ENCODE measurements around the gene RNF149.

RNF149 gene

DNA sequence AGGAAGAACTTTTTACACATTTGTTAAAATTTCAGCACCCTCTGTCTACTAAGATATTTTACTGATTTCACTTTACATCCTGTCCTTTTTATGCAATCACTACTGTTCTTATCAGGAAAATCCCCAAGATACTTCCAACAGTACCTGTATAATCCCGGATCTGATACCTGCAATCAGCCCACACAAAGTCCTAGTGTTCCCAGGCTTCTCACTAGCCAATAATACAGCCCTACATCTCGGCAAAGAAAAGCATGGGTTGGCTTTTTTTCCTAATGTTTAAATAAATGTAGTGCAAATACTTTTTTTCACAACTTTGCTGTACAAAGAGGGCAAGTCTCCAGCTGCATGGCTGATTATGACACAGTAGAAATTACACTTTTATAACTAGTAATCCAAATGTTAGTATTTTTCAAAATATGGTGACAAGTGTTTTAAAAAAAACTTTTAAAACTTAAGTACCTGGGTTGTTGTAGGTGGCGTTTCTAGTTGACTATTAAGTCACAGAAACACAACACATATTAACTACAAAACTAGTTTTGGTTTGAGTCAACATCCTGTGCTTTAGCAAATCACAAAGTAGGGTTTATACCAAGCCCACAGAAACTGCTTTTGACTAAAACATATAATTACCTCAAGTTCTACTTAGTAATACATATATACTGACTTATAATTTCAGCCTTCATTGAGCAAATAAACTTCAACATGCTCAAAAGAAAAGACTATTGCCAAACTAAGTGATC is 36.3 kb downstream of the RNF149 start:
- no peak for DNase-seq (ENCODE audit: low read depth)
- H3K4me3 ChIP-seq (ENCODE audit: low read length), result no peak overlapping the region
- TF ChIP-seq, protein P1, sequence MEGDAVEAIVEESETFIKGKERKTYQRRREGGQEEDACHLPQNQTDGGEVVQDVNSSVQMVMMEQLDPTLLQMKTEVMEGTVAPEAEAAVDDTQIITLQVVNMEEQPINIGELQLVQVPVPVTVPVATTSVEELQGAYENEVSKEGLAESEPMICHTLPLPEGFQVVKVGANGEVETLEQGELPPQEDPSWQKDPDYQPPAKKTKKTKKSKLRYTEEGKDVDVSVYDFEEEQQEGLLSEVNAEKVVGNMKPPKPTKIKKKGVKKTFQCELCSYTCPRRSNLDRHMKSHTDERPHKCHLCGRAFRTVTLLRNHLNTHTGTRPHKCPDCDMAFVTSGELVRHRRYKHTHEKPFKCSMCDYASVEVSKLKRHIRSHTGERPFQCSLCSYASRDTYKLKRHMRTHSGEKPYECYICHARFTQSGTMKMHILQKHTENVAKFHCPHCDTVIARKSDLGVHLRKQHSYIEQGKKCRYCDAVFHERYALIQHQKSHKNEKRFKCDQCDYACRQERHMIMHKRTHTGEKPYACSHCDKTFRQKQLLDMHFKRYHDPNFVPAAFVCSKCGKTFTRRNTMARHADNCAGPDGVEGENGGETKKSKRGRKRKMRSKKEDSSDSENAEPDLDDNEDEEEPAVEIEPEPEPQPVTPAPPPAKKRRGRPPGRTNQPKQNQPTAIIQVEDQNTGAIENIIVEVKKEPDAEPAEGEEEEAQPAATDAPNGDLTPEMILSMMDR (conservative IDR thresholded peaks at IDR 0.05; ENCODE audit: low read length), result no peak

DNA sequence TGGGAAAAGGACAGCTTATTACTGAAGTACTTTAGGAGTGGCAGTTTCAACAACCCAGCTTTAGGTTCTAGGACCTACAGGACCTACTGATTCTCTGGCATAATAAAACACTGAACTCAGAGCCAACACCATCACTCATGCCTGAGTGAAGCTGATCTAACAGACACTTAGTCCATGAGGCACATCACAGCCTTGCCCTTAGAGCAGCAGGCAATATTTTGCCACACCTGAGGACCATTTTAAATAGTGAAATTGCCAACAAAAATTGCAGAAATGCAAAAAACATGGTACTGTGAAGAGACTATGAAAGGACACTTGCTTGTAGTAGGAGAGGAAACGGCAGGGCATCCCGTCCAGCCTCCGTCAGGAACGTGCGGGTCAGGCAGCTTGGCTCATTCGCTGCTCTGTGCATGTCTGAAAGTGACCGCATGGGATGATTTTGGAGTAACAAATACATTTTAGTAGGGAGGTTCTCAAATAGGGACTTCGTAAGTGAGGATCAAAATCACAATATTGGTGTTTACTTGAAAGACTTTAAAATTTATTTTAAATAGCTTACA is 37.7 kb downstream of the RNF149 start:
- TF ChIP-seq, protein P1 (conservative IDR thresholded peaks at IDR 0.05; ENCODE audit: low read length), result no peak
- H3K4me3 ChIP-seq (ENCODE audit: low read length), result no peak overlapping the region
- no peak for DNase-seq (ENCODE audit: low read depth)

- no peak for DNase-seq (ENCODE audit: low read depth)
- TF ChIP-seq, protein P1 (conservative IDR thresholded peaks at IDR 0.05; ENCODE audit: low read length), result no peak
- no peak overlapping the region for H3K4me3 ChIP-seq (ENCODE audit: low read length)
Measured at GRCh38 chr2:101267671-101268656, 40.5 kb downstream of the RNF149 start.

- no peak overlapping the region for H3K4me3 ChIP-seq (ENCODE audit: low read length)
- no peak for DNase-seq (ENCODE audit: low read depth)
- TF ChIP-seq, protein P1 (conservative IDR thresholded peaks at IDR 0.05; ENCODE audit: low read length), result no peak
Measured at GRCh38 chr2:101265893-101266499, 42.5 kb downstream of the RNF149 start.

DNA sequence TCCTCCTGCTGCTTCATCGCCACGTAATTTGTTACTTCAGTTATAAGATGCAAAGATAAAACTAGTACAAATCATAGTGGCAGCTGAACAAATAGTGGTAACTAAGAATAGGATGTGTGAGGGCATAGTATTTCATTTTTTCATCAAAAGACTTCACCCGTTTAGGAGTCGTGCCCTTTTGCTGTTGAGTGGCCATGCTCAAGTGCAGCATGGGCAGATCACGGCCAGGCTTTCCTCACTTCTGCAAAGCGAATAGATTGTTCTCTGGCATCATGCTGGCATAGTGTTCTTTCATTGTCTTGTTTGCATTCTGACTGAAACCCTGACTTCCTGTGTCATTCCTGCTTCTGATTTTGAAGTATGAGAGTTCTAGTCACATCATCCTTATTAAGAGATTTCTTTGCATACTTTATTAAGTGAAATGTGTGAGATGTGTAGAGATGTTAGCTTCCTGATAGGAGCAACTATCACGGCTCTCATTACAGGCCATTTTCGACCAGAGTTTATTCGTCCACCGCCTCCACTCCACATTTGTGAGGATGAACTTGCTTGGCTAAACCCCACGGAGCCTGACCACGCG is 44.1 kb downstream of the RNF149 start:
- TF ChIP-seq, protein P1 (conservative IDR thresholded peaks at IDR 0.05; ENCODE audit: low read length), result no peak
- H3K4me3 ChIP-seq (ENCODE audit: low read length), result no peak overlapping the region
- DNase-seq (ENCODE audit: low read depth), result no peak

DNA sequence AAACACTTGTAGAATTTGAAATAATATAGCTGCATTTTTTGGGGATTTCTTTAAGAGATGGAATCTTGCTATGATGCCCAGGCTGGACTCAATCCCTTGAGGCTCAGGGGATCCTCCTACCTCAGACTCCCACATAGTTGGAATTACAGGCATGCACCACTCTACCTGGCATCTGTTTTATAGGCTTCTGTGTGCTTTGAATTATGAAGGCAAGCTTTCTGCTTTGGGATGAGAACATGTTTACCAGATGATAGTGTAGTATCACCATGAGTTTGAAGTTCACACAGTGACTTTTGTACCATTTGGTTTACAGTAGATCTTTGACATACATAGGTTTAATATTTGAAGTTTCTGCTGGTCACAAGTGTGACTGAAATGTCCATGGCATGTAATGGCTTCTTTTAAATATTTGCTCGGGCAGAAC is 45.1 kb downstream of the RNF149 start:
- TF ChIP-seq, protein P1 (conservative IDR thresholded peaks at IDR 0.05; ENCODE audit: low read length), result no peak
- H3K4me3 ChIP-seq (ENCODE audit: low read length), result no peak overlapping the region
- DNase-seq (ENCODE audit: low read depth), result no peak

Data from AG10803 (cell line).